Mucosa of descending colon (tissue), 3 donors: Measurements from ENCODE around the gene SLC6A5. TPM values are rescaled to one million over a fixed set of nuclear protein-coding genes. Genes with fewer than 3 reads are reported as not detected.

Experiments used
- ATAC-seq: fragments of 200-7000 bp; cut with Tn5 transposase; one replicate; pipeline ENCODE4 v1.9.1; 2020; ENCODE audit warnings: mild to moderate bottlenecking, moderate library complexity
- DNase-seq, 3 donors: peaks; one replicate each; pipeline ENCODE4 v3.0.0-alpha.2; 2020
- H3K36me3 ChIP-seq: fragments of 200-600 bp; one replicate; pipeline ENCODE4 v1.8.0; 2021; ENCODE audit warnings: low read depth, mild to moderate bottlenecking
- H3K4me1 ChIP-seq: fragments of 200-600 bp; one replicate; pipeline ENCODE4 v1.8.0; 2021; ENCODE audit warnings: low read depth, mild to moderate bottlenecking
- H3K4me3 ChIP-seq: fragments of 200-600 bp; one replicate; pipeline ENCODE4 v1.8.0; 2021; ENCODE audit warnings: mild to moderate bottlenecking
- H3K9me3 ChIP-seq: fragments of 200-600 bp; one replicate; pipeline ENCODE4 v1.8.0; 2021; ENCODE audit warnings: mild to moderate bottlenecking
- CTCF ChIP-seq: fragments of 200-600 bp; IDR thresholded peaks from one replicate; pipeline ENCODE4 v1.8.0; 2022; ENCODE audit warnings: antibody characterized with exemption, mild to moderate bottlenecking
- intact Hi-C, 2 donors: fragments of 100-400 bp; cut with DNase I in 1 of 2; cut with micrococcal nuclease in 1 of 2; formaldehyde crosslinking; loops; one replicate each; pipeline versions ENCODE4 v1.11.0 to v1.11.1; 2022; cut with DNase I, micrococcal nuclease
- total RNA-seq, 3 donors: library from RNA; stranded (reverse); fragmentation: NEBNext Ultra II Directional in 2 of 3; extraction: Animal tissue kit (Norgen Biotek cat#: 25700) in 2 of 3; gene quantifications; one replicate each; pipeline versions ENCODE4 v1.2.1 to v1.2.4, GENCODE V29; 2021 to 2023
- donor health status: DM: no; HTN: no; CAD: no; lungs with moderate emphysema.
- donor health status: DM: no; HTN: no; CAD: no.
- donor health status: DM: no; HTN: yes; CAD: no.

The SLC6A5 gene
- total RNA-seq, 3 donors from 2014 or later = not detected

GRCh38 chr11:20618083-20618482, 18.7 kb downstream of the SLC6A5 start:
- Histone ChIP-seq H3K4me3 (no peak overlapping the region), H3K4me1 (no peaks in the 10 kb centered on the region), H3K36me3 (no peaks in the 10 kb centered on the region), H3K9me3 (no peaks in the 10 kb centered on the region)
- DNase-seq (no peak), ATAC-seq (no peak)
- intact Hi-C loops = no loop called here
- no peak for TF ChIP-seq CTCF

- Histone ChIP-seq H3K9me3 (no peaks in the 10 kb centered on the region), H3K4me1 (no peaks in the 10 kb centered on the region), H3K36me3 (no peaks in the 10 kb centered on the region), H3K4me3 (no peak overlapping the region)
- intact Hi-C loops = no loop called here
- ATAC-seq (no peak), DNase-seq (no peak)
- TF ChIP-seq CTCF = no peak
These were observed 21.6 kb downstream of the SLC6A5 start for GRCh38 chr11:20620988-20621387.

GRCh38 chr11:20621679-20622078, 22.3 kb downstream of the SLC6A5 start:
- no peak for ATAC-seq

GRCh38 chr11:20623252-20623651, 23.8 kb downstream of the SLC6A5 start:
- no peak for TF ChIP-seq CTCF
- ATAC-seq (no peak), DNase-seq (no peak)
- H3K9me3 ChIP-seq = no peaks in the 10 kb centered on the region
- intact Hi-C loops = no loop called here
- H3K4me1 ChIP-seq = no peaks in the 10 kb centered on the region
- H3K36me3 ChIP-seq = no peaks in the 10 kb centered on the region
- H3K4me3 ChIP-seq = no peak overlapping the region

More at GRCh38 chr11:20621679-20622078, 22.3 kb downstream of the SLC6A5 start:
- no peak for DNase-seq
- Histone ChIP-seq H3K4me1 (no peaks in the 10 kb centered on the region), H3K36me3 (no peaks in the 10 kb centered on the region), H3K4me3 (no peak overlapping the region), H3K9me3 (no peaks in the 10 kb centered on the region)
- TF ChIP-seq CTCF = no peak
- intact Hi-C loops = no loop called here

GRCh38 chr11:20626279-20626678, 26.9 kb downstream of the SLC6A5 start:
- TF ChIP-seq CTCF = no peak
- no peak for ATAC-seq
- DNase-seq = no peak
- H3K4me1 ChIP-seq = no peaks in the 10 kb centered on the region
- H3K4me3 ChIP-seq = no peak overlapping the region
- intact Hi-C loops = no loop called here
- no peaks in the 10 kb centered on the region for H3K36me3 ChIP-seq
- H3K9me3 ChIP-seq = no peaks in the 10 kb centered on the region

- no peaks in the 10 kb centered on the region for H3K36me3 ChIP-seq
- no peak for ATAC-seq
- no peak for DNase-seq
- no peaks in the 10 kb centered on the region for H3K4me1 ChIP-seq
- H3K4me3 ChIP-seq = no peak overlapping the region
- intact Hi-C loops = no loop called here
- TF ChIP-seq CTCF = no peak
- H3K9me3 ChIP-seq = no peaks in the 10 kb centered on the region
These were observed 27.6 kb downstream of the SLC6A5 start for GRCh38 chr11:20627026-20627425.
